H1 (cell line): ENCODE data around the gene SHANK1.

Experiments used
- CHD1 ChIP-seq: IDR thresholded peaks from 2 replicates; pipeline ENCODE4 v1.6.1; 2012; ENCODE audit warnings: low read depth, low read length, improper control_type of control experiment
- CTCF ChIP-seq, 3 experiments: IDR thresholded peaks; 1 replicate in 2 of 3; 2 replicates in 1 of 3; pipeline versions ENCODE4 v1.5.1 to v1.6.1; 2011; ENCODE audit warnings: low read length in 3 of 3, mild to moderate bottlenecking in 3 of 3, inconsistent platforms in 2 of 3, low read depth in 1 of 3, moderate library complexity in 1 of 3; ENCODE audit not compliant: insufficient read depth in 1 of 3; ENCODE audit errors: control extremely low read depth in 1 of 3
- EGR1 ChIP-seq: IDR thresholded peaks from 2 replicates; pipeline ENCODE4 v1.6.1; 2011; ENCODE audit warnings: low read depth, low read length, borderline replicate concordance
- EZH2 ChIP-seq: fragments of 200-600 bp; sonication (generic); IDR thresholded peaks from 2 replicates; pipeline ENCODE4 v1.7.1; 2012; ENCODE audit warnings: low read depth, mild to moderate bottlenecking, moderate library complexity, low read length, inconsistent platforms; ENCODE audit not compliant: severe bottlenecking
- GABPA ChIP-seq: IDR thresholded peaks from 2 replicates; pipeline ENCODE4 v1.6.1; 2011; ENCODE audit warnings: mild to moderate bottlenecking, low read length, moderate library complexity, borderline replicate concordance; ENCODE audit not compliant: insufficient read depth
- HDAC2 ChIP-seq, 2 experiments: fragments of 300-600 bp in 1 of 2; sonication (generic) in 1 of 2; IDR thresholded peaks; 2 replicates each; pipeline ENCODE4 v1.6.1; 2011 to 2012; ENCODE audit warnings: low read depth in 2 of 2, low read length in 2 of 2, mild to moderate bottlenecking in 2 of 2, moderate library complexity in 2 of 2, borderline replicate concordance in 1 of 2, inconsistent platforms in 1 of 2
- JUND ChIP-seq: IDR thresholded peaks from 2 replicates; pipeline ENCODE4 v1.6.1; 2011; ENCODE audit warnings: mild to moderate bottlenecking, improper control_type of control experiment, low read length
- RNF2 ChIP-seq: fragments of 200-900, 300-1000 bp; sonication (generic); IDR thresholded peaks from 2 replicates; pipeline ENCODE4 v1.7.1; 2016; ENCODE audit warnings: borderline replicate concordance, low read depth, mild to moderate bottlenecking, antibody characterized with exemption, low read length; ENCODE audit not compliant: poor library complexity, severe bottlenecking; ENCODE audit errors: missing control alignments
- SAP30 ChIP-seq: fragments of 300-600 bp; sonication (generic); IDR thresholded peaks from 2 replicates; pipeline ENCODE4 v1.7.1; 2012; ENCODE audit warnings: low read length, moderate library complexity, mild to moderate bottlenecking, inconsistent platforms; ENCODE audit not compliant: insufficient read depth, insufficient replicate concordance
- USF2 ChIP-seq: IDR thresholded peaks from 2 replicates; pipeline ENCODE4 v1.6.1; 2011; ENCODE audit warnings: low read length, improper control_type of control experiment

- TF ChIP-seq CTCF (IDR thresholded peaks at IDR 0.05; ENCODE audit: control extremely low read depth in 1 of 3, insufficient read depth in 1 of 3, low read depth in 1 of 3, low read length in 3 of 3) (no peak), JUND (no peak), GABPA (no peak), HDAC2 (IDR thresholded peaks at IDR 0.05; ENCODE audit: borderline replicate concordance in 1 of 2, low read depth in 2 of 2, low read length in 2 of 2) (no peak), EGR1 (no peak), EZH2 (no peak), CHD1 (no peak), USF2 (no peak), RNF2 (no peak), SAP30 (no peak)
Observed at GRCh38 chr19:50712833-50713232, 6.8 kb downstream of the SHANK1 start.
